A673 (cell line): ENCODE results near the gene SARNP. TPM values are rescaled to one million over a fixed set of nuclear protein-coding genes. Genes with fewer than 3 reads are reported as not detected.

Experiments used
- BruUV-seq: library from RNA; stranded (reverse); fragments of 400-500 nt; replicated peaks from 2 replicates; lab custom pipeline; 2021; lab: Mats Ljungman, UMichigan
- CTCF ChIA-PET: fragments of 300-600 bp; sonication (Branson Sonifier 250); formaldehyde crosslinking; loops from one replicate; lab custom pipeline; 2022; ENCODE audit warnings: antibody characterized with exemption; lab: Charles Lee
- POLR2A ChIA-PET: fragments of 300-600 bp; sonication (Branson Sonifier 250); formaldehyde crosslinking; loops from one replicate; lab custom pipeline; 2022; ENCODE audit warnings: antibody characterized with exemption; ENCODE audit not compliant: low non-redundant PET; lab: Charles Lee
- DNase-seq: peaks from one replicate; pipeline ENCODE4 v3.0.0-alpha.2; 2015; ENCODE audit warnings: low spot score
- H3K27ac ChIP-seq: fragments of 200-600 bp; sonication (generic); 2 replicates; pipeline ENCODE4 v1.5.1; 2016; ENCODE audit warnings: mixed run types, low read depth, mild to moderate bottlenecking, mixed read lengths, antibody characterized with exemption, low read length; ENCODE audit not compliant: poor library complexity, severe bottlenecking
- H3K27me3 ChIP-seq: fragments of 200-600 bp; sonication (generic); replicated peaks from 2 replicates; pipeline ENCODE4 v1.6.1; 2017; ENCODE audit warnings: mixed run types, low read depth, mild to moderate bottlenecking, mixed read lengths, antibody characterized with exemption, low read length; ENCODE audit not compliant: insufficient read depth, poor library complexity
- H3K36me3 ChIP-seq: fragments of 200-600 bp; sonication (generic); 2 replicates; pipeline ENCODE4 v1.6.1; 2016; ENCODE audit warnings: mixed run types, mild to moderate bottlenecking, mixed read lengths, antibody characterized with exemption, low read length; ENCODE audit not compliant: insufficient read depth, poor library complexity, severe bottlenecking
- H3K4me1 ChIP-seq: fragments of 200-600 bp; sonication (generic); 2 replicates; pipeline ENCODE4 v1.6.1; 2017; ENCODE audit warnings: mixed run types, mild to moderate bottlenecking, mixed read lengths, antibody characterized with exemption, low read length; ENCODE audit not compliant: insufficient read depth, poor library complexity, severe bottlenecking
- H3K4me3 ChIP-seq: fragments of 200-600 bp; sonication (generic); 2 replicates; pipeline ENCODE4 v1.5.1; 2016; ENCODE audit warnings: low read depth, mixed run types, mild to moderate bottlenecking, mixed read lengths, low read length; ENCODE audit not compliant: poor library complexity, severe bottlenecking
- H3K9me3 ChIP-seq: fragments of 200-600 bp; sonication (generic); 2 replicates; pipeline ENCODE4 v1.6.1; 2016; ENCODE audit warnings: mixed run types, low read depth, mild to moderate bottlenecking, mixed read lengths, antibody characterized with exemption, low read length; ENCODE audit not compliant: poor library complexity, severe bottlenecking
- EZH2 ChIP-seq: fragments of 200-600 bp; sonication (generic); IDR thresholded peaks from 2 replicates; pipeline ENCODE4 v1.6.1; 2017; ENCODE audit warnings: borderline replicate concordance, low read depth, mild to moderate bottlenecking, mixed read lengths, antibody characterized with exemption, low read length; ENCODE audit not compliant: poor library complexity, severe bottlenecking
- intact Hi-C: fragments of 100-400 bp; cut with micrococcal nuclease; formaldehyde crosslinking; loops from one replicate; pipeline ENCODE4 v1.10.0; 2022; ENCODE audit not compliant: unreplicated experiment
- total RNA-seq: library from RNA; stranded (reverse); gene quantifications from 2 replicates; pipeline ENCODE4 v1.2.3, GENCODE V29; 2021
- TF ChIP-seq, protein P1 (sequence below): fragments of 300-800, 200-600 bp; sonication (generic); conservative IDR thresholded peaks from 2 replicates; pipeline ENCODE4 v1.5.1; 2017; ENCODE audit warnings: low read depth, mild to moderate bottlenecking, antibody characterized with exemption, low read length, moderate library complexity, mixed read lengths

Gene SARNP
- total RNA-seq, 1 experiment from 2014 or later, result 104 TPM

GRCh38 chr12:55757701-55758100 lies 59.8 kb downstream of the SARNP start:
- CTCF ChIA-PET, result no interaction called here
- POLR2A ChIA-PET, result interaction anchor here (0.6 kb wide), 1 partner anchor 553 kb away, joined by 3 read pairs; no protein-coding TSS in a partner anchor
- DNase-seq, result no peak
- Histone ChIP-seq H3K36me3 (peaks cover 77% of the 10 kb centered on the region), H3K4me1 (no peaks in the 10 kb centered on the region), H3K9me3 (no peaks in the 10 kb centered on the region), H3K27ac (peak overlapping the region; percentile 26), H3K27me3 (no peaks in the 10 kb centered on the region), H3K4me3 (no peak overlapping the region)
- no TSS peak for BruUV-seq
- TF ChIP-seq EZH2, result no peak
- TF ChIP-seq, protein P1, sequence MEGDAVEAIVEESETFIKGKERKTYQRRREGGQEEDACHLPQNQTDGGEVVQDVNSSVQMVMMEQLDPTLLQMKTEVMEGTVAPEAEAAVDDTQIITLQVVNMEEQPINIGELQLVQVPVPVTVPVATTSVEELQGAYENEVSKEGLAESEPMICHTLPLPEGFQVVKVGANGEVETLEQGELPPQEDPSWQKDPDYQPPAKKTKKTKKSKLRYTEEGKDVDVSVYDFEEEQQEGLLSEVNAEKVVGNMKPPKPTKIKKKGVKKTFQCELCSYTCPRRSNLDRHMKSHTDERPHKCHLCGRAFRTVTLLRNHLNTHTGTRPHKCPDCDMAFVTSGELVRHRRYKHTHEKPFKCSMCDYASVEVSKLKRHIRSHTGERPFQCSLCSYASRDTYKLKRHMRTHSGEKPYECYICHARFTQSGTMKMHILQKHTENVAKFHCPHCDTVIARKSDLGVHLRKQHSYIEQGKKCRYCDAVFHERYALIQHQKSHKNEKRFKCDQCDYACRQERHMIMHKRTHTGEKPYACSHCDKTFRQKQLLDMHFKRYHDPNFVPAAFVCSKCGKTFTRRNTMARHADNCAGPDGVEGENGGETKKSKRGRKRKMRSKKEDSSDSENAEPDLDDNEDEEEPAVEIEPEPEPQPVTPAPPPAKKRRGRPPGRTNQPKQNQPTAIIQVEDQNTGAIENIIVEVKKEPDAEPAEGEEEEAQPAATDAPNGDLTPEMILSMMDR, result no peak
- intact Hi-C loops, result no loop called here

- Histone ChIP-seq H3K27me3 (no peaks in the 10 kb centered on the region), H3K4me3 (no peak overlapping the region), H3K27ac (no peak overlapping the region), H3K36me3 (peaks cover 92% of the 10 kb centered on the region), H3K9me3 (no peaks in the 10 kb centered on the region), H3K4me1 (no peaks in the 10 kb centered on the region)
- DNase-seq, result no peak
- ChIA-PET CTCF (no interaction called here), POLR2A (interaction anchor here (1.3 kb wide), 1 partner anchor 12 kb away, joined by 3 read pairs; no protein-coding TSS in a partner anchor)
- intact Hi-C loops, result no loop called here
- BruUV-seq, result no TSS peak
- TF ChIP-seq, protein P1, result no peak
Observed at GRCh38 chr12:55755246-55755645, 62.3 kb downstream of the SARNP start.

- TF ChIP-seq, protein P1, result no peak
- Histone ChIP-seq H3K27me3 (no peaks in the 10 kb centered on the region), H3K4me3 (no peak overlapping the region), H3K36me3 (peaks cover 61% of the 10 kb centered on the region), H3K27ac (no peak overlapping the region), H3K9me3 (no peaks in the 10 kb centered on the region), H3K4me1 (peaks cover 9% of the 10 kb centered on the region)
- CTCF ChIA-PET, result no interaction called here
- no TSS peak for BruUV-seq
- no peak for DNase-seq
- POLR2A ChIA-PET, result no interaction called here
- intact Hi-C loops, result no loop called here
Observed at GRCh38 chr12:55748230-55748993, 69.1 kb downstream of the SARNP start.
